Thyroid gland (tissue), 4 donors: Measurements from ENCODE around the gene ADPRM. TPM values are rescaled to one million over a fixed set of nuclear protein-coding genes. Genes with fewer than 3 reads are reported as not detected.

Source experiments
- DNase-seq, 2 donors: peaks; one replicate each; pipeline ENCODE4 v3.0.0-alpha.2; 2019
- H3K27ac ChIP-seq, 3 donors: fragments of 200-600 bp; sonication (generic); 1 replicate in 2 of 3; 2 replicates in 1 of 3; pipeline ENCODE4 v1.5.1; 2016 to 2019; ENCODE audit warnings: mild to moderate bottlenecking in 1 of 3, moderate library complexity in 1 of 3
- H3K27me3 ChIP-seq: fragments of 200-600 bp; sonication (generic); one replicate; pipeline ENCODE4 v1.5.1; 2019
- H3K36me3 ChIP-seq, 2 donors: fragments of 200-600 bp; sonication (generic); one replicate each; pipeline ENCODE4 v1.5.1; 2016 to 2019
- H3K4me1 ChIP-seq, 2 donors: fragments of 200-600 bp; sonication (generic); one replicate each; pipeline ENCODE4 v1.5.1; 2017 to 2019
- H3K4me3 ChIP-seq, 3 donors: fragments of 200-600 bp; sonication (generic); replicated peaks in 1 of 3; 1 replicate in 2 of 3; 2 replicates in 1 of 3; pipeline ENCODE4 v1.5.1; 2016; ENCODE audit warnings: mild to moderate bottlenecking in 1 of 3
- H3K9me3 ChIP-seq: fragments of 200-600 bp; sonication (generic); one replicate; pipeline ENCODE4 v1.5.1; 2017
- CTCF ChIP-seq, 6 experiments: fragments of 200-600 bp in 3 of 6; fragments of 450-650 bp in 3 of 6; sonication (generic) in 3 of 6; IDR thresholded peaks; one replicate each; pipeline ENCODE4 v1.5.1; 2016 to 2019; ENCODE audit warnings: antibody characterized with exemption in 6 of 6, mild to moderate bottlenecking in 2 of 6, inconsistent platforms in 1 of 6, moderate library complexity in 1 of 6
- POLR2A ChIP-seq, 2 donors: fragments of 450-650 bp; IDR thresholded peaks; one replicate each; pipeline ENCODE4 v1.6.1; 2017; ENCODE audit warnings: antibody characterized with exemption in 2 of 2, mild to moderate bottlenecking in 2 of 2, moderate library complexity in 1 of 2
- WGBS, 2 donors: methylation state at CpG; one replicate each; pipeline ENCODE4 v1.1.5; 2017; 5-methylcytosine and 5-hydroxymethylcytosine counted together
- intact Hi-C: fragments of 100-400 bp; cut with DNase I; formaldehyde crosslinking; loops from one replicate; pipeline ENCODE4 v1.15.1; 2023
- total RNA-seq, 4 donors: library from RNA; depleted of rRNA; stranded (reverse); fragments of >200 nt; gene quantifications; one replicate each; pipeline ENCODE4 v1.2.3, GENCODE V29; 2016

The ADPRM gene
- total RNA-seq, 4 donors from 2014 or later = 16.3 to 21.4 (median 19.4) TPM

GRCh38 chr17:10751563-10751962 lies 54.2 kb downstream of the ADPRM start:
- Histone ChIP-seq H3K4me1 (peaks cover 1 to 7% of the 10 kb centered on the region in 2 donors), H3K36me3 (no peaks in the 10 kb centered on the region), H3K27me3 (no peaks in the 10 kb centered on the region), H3K27ac (no peak overlapping the region), H3K4me3 (no peak overlapping the region), H3K9me3 (no peaks in the 10 kb centered on the region)
- TF ChIP-seq CTCF (IDR thresholded peaks at IDR 0.05) = no peak
- no peak for TF ChIP-seq POLR2A (IDR thresholded peaks at IDR 0.05)
- intact Hi-C loops = loop anchor here (5.0 kb wide), 1 partner anchor 96 kb away; no protein-coding TSS in a partner anchor
- no peak for DNase-seq
- WGBS, 2 donors = 80 to 92% methylated on average over 1 to 2 of the region's 3 CpGs

GRCh38 chr17:10752696-10753095 lies 55.3 kb downstream of the ADPRM start:
- H3K36me3 ChIP-seq = no peaks in the 10 kb centered on the region
- DNase-seq = no peak
- no peak overlapping the region for H3K4me3 ChIP-seq
- WGBS, 2 donors = 83 to 86% methylated on average over 10 of the region's 10 CpGs
- H3K27me3 ChIP-seq = no peaks in the 10 kb centered on the region
- intact Hi-C loops = loop anchor here (5.0 kb wide), 1 partner anchor 95 kb away; no protein-coding TSS in a partner anchor
- H3K27ac ChIP-seq = no peak overlapping the region
- peaks cover 4 to 11% of the 10 kb centered on the region in 2 donors for H3K4me1 ChIP-seq
- no peaks in the 10 kb centered on the region for H3K9me3 ChIP-seq
- TF ChIP-seq CTCF (IDR thresholded peaks at IDR 0.05) (no peak), POLR2A (IDR thresholded peaks at IDR 0.05) (no peak)

GRCh38 chr17:10754109-10754508 lies 56.7 kb downstream of the ADPRM start:
- Histone ChIP-seq H3K4me1 (peaks cover 4 to 11% of the 10 kb centered on the region in 2 donors), H3K36me3 (no peaks in the 10 kb centered on the region), H3K27ac (no peak overlapping the region), H3K4me3 (no peak overlapping the region), H3K9me3 (no peaks in the 10 kb centered on the region), H3K27me3 (no peaks in the 10 kb centered on the region)
- intact Hi-C loops = loop anchor here (5.0 kb wide), 1 partner anchor 93 kb away; no protein-coding TSS in a partner anchor
- WGBS, 2 donors = 16 to 54% methylated on average over 2 of the region's 2 CpGs
- TF ChIP-seq CTCF (IDR thresholded peaks at IDR 0.05) = peak in 2 of 6 experiments; percentile 24 to 31
- TF ChIP-seq POLR2A (IDR thresholded peaks at IDR 0.05) = no peak
- DNase-seq = peak; percentile 30 to 55

GRCh38 chr17:10754861-10755591 lies 57.6 kb downstream of the ADPRM start:
- no peak overlapping the region for H3K4me3 ChIP-seq
- no peaks in the 10 kb centered on the region for H3K36me3 ChIP-seq
- TF ChIP-seq CTCF (IDR thresholded peaks at IDR 0.05) = no peak
- TF ChIP-seq POLR2A (IDR thresholded peaks at IDR 0.05) = no peak
- no peaks in the 10 kb centered on the region for H3K27me3 ChIP-seq
- intact Hi-C loops = loop anchor here (5.0 kb wide), 1 partner anchor 92 kb away; no protein-coding TSS in a partner anchor
- no peaks in the 10 kb centered on the region for H3K9me3 ChIP-seq
- H3K4me1 ChIP-seq = peaks cover 4 to 11% of the 10 kb centered on the region in 2 donors
- no peak overlapping the region for H3K27ac ChIP-seq
- DNase-seq = no peak
- WGBS, 2 donors = 43 to 60% methylated on average over 14 of the region's 14 CpGs

- no peak for TF ChIP-seq CTCF (IDR thresholded peaks at IDR 0.05)
- TF ChIP-seq POLR2A (IDR thresholded peaks at IDR 0.05) = no peak
- intact Hi-C loops = no loop called here
- no peak overlapping the region for H3K4me3 ChIP-seq
- DNase-seq = no peak
- no peaks in the 10 kb centered on the region for H3K27me3 ChIP-seq
- no peaks in the 10 kb centered on the region for H3K36me3 ChIP-seq
- H3K4me1 ChIP-seq = peaks cover 4 to 11% of the 10 kb centered on the region in 2 donors
- no peaks in the 10 kb centered on the region for H3K9me3 ChIP-seq
- no peak overlapping the region for H3K27ac ChIP-seq
- WGBS, 2 donors = 91 to 92% methylated on average over 3 of the region's 3 CpGs
These were observed 58.3 kb downstream of the ADPRM start for GRCh38 chr17:10755592-10756127.
